Activated CD8-positive, alpha-beta memory T cell treated with anti-CD3 and anti-CD28 coated beads, Interleukin-2, amount 10 ng/mL, durations not matched to agents 7 days and 5 days (primary cell): ENCODE measurements around the gene SUPT5H. TPM values are rescaled to one million over a fixed set of nuclear protein-coding genes. Genes with fewer than 3 reads are reported as not detected.

Source experiments
- ATAC-seq: fragments of 150-1000 bp; cut with Tn5 transposase; one replicate; pipeline ENCODE4 v1.10.0; 2021; ENCODE audit warnings: moderate library complexity
- CTCF ChIA-PET: fragments of 350-600 bp; sonication (Branson Sonifier 250); formaldehyde crosslinking; loops from one replicate; lab custom pipeline; 2021; ENCODE audit warnings: antibody characterized with exemption; lab: Charles Lee
- DNase-seq: peaks from one replicate; pipeline ENCODE4 v3.0.0-alpha.2; 2020
- H3K27ac Mint-ChIP-seq: one replicate; pipeline ENCODE4 v1.8.0; 2021; ENCODE audit warnings: mild to moderate bottlenecking, mixed read lengths
- H3K27me3 Mint-ChIP-seq: one replicate; pipeline ENCODE4 v1.8.0; 2021; ENCODE audit warnings: mixed read lengths
- H3K36me3 Mint-ChIP-seq: one replicate; pipeline ENCODE4 v1.8.0; 2021; ENCODE audit warnings: mild to moderate bottlenecking, mixed read lengths
- H3K4me1 Mint-ChIP-seq: one replicate; pipeline ENCODE4 v1.8.0; 2021; ENCODE audit warnings: mixed read lengths
- H3K4me3 Mint-ChIP-seq: one replicate; pipeline ENCODE4 v1.8.0; 2021; ENCODE audit warnings: mild to moderate bottlenecking, moderate library complexity, mixed read lengths
- H3K9me3 Mint-ChIP-seq: one replicate; pipeline ENCODE4 v1.8.0; 2022; ENCODE audit warnings: low read depth, mixed read lengths
- microRNA-seq: library from miRNA; unstranded; fragments of <30 nt; microRNA quantifications from one replicate; pipeline ENCODE4 v1.2.0, GENCODE V29; 2022
- total RNA-seq, 2 experiments: library from RNA; stranded (reverse); gene quantifications; one replicate each; pipeline ENCODE4 v1.2.3, GENCODE V29; 2021

Gene SUPT5H
- total RNA-seq, 2 experiments from 2014 or later: 144 to 181 TPM

DNA sequence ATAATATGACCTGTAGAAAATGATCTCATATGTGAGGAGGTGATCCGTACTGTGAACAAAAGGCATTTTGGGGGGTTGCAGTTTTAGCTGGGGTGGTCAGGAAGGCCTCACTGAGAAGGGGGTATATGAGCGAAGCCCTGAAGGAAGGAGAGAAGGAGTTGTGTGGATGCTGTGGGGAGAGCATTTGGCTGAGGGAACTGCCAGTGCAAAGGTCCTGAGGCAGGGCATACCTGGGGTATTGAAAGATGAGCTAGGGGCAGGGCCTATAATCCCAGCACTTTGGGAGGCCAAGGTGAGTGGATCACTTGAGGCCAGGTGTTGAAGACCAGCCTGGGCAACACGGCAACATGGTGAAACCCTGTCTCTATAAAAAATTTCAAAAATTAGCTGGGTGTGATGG lies 72.0 kb downstream of the SUPT5H start:
- CTCF ChIA-PET: interaction anchor here (1.2 to 2.1 kb wide), 2 partner anchors 8 to 15 kb away, joined by 4 to 8 read pairs; partner anchors contain the start of gene EID2B
- no peak for ATAC-seq
- Mint-ChIP-seq H3K27me3 (peaks cover 51% of the 10 kb centered on the region), H3K4me3 (no peak overlapping the region), H3K4me1 (peaks cover 10% of the 10 kb centered on the region), H3K36me3 (no peaks in the 10 kb centered on the region), H3K9me3 (no peaks in the 10 kb centered on the region), H3K27ac (no peak overlapping the region)
- no peak for DNase-seq

DNA sequence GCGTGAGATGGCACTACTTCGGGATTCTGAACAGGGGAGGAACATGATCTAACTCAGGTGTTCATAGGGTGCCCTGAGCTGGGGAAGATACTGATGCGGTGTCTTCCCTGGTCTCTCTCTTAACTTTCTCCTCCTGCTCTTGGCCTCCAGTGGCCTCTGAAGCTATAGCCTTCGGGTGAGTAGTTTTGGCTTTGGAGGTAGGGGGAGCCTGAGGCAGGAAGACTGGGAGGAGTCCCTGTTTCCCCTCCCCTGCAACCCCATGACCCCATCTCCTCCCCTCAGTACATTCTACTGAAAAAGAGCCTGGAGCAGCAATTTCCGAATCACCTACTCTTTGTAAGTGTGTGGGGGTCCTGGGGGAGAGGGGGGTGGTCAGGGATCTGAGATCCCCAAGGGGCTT lies 73.1 kb downstream of the SUPT5H start:
- H3K27me3 Mint-ChIP-seq: peaks cover 45% of the 10 kb centered on the region
- DNase-seq: no peak

DNA sequence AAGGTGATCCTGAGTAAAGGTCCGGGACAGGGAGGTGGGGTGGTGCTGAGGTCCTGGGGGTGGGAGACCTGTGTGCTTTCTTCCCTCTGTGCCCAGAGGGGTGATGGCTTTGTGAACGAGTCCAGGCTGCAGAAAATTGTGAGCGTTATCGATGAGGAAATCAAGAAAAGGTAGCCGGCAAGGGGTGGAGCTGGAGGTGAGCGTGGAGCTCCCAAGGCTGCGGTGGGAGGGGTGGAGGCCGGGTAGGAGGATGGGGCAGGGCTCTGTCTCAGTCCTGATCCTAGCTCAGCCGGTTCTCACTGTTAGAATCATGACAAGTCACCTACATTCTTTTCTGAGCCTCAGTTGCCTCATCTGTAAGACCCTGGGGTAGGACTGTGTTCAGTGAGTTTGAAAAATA lies 73.6 kb downstream of the SUPT5H start:
- ATAC-seq (no peak), DNase-seq (no peak)
- no peak overlapping the region for H3K27ac Mint-ChIP-seq
- H3K9me3 Mint-ChIP-seq: no peaks in the 10 kb centered on the region
- peaks cover 39% of the 10 kb centered on the region for H3K27me3 Mint-ChIP-seq
- no peaks in the 10 kb centered on the region for H3K36me3 Mint-ChIP-seq
- H3K4me3 Mint-ChIP-seq: no peak overlapping the region
- CTCF ChIA-PET: interaction anchor here (2.1 to 2.3 kb wide), 2 partner anchors 14 to 16 kb away, joined by 8 read pairs; partner anchors contain the start of gene EID2B
- H3K4me1 Mint-ChIP-seq: peaks cover 10% of the 10 kb centered on the region

More for the DNA sequence above, 73.1 kb downstream of the SUPT5H start:
- H3K36me3 Mint-ChIP-seq: no peaks in the 10 kb centered on the region
- no peak overlapping the region for H3K4me3 Mint-ChIP-seq
- peaks cover 10% of the 10 kb centered on the region for H3K4me1 Mint-ChIP-seq
- no peak for ATAC-seq
- no peak overlapping the region for H3K27ac Mint-ChIP-seq
- CTCF ChIA-PET: interaction anchor here (1.2 to 2.3 kb wide), 3 partner anchors 9 to 15 kb away, joined by 4 to 8 read pairs (median 8); partner anchors contain the start of gene EID2B
- no peaks in the 10 kb centered on the region for H3K9me3 Mint-ChIP-seq

- Mint-ChIP-seq H3K27ac (no peak overlapping the region), H3K9me3 (no peaks in the 10 kb centered on the region), H3K36me3 (peaks cover 4% of the 10 kb centered on the region), H3K27me3 (peaks cover 21% of the 10 kb centered on the region), H3K4me1 (peaks cover 5% of the 10 kb centered on the region), H3K4me3 (no peak overlapping the region)
- ATAC-seq (no peak), DNase-seq (no peak)
- CTCF ChIA-PET: interaction anchor here (0.6 kb wide), 1 partner anchor 1387 kb away, joined by 4 read pairs; no protein-coding TSS in a partner anchor
Measured at GRCh38 chr19:39520541-39521484, 75.4 kb downstream of the SUPT5H start.

DNA sequence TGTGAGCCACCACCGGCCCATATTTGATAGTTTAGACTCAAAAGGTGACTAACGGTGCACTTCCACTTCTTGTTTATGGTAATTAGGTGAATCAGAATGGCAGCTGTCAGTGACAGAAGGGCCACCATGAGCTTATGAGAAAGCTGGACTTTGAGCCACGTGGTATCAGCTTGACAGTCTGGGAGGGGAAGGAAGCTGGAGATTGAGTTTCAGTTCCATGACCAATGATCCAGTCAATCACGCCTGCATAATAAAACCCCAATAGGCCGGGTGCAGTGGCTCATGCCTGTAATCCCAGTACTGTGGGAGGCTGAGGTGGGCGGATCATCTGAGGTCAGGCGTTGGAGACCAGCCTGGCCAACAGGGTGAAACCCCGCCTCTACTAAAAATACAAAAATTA lies 79.1 kb downstream of the SUPT5H start:
- H3K27ac Mint-ChIP-seq: no peak overlapping the region
- ATAC-seq (no peak), DNase-seq (no peak)
- no peaks in the 10 kb centered on the region for H3K9me3 Mint-ChIP-seq
- no peak overlapping the region for H3K4me3 Mint-ChIP-seq
- H3K4me1 Mint-ChIP-seq: no peaks in the 10 kb centered on the region
- H3K27me3 Mint-ChIP-seq: no peaks in the 10 kb centered on the region
- peaks cover 9% of the 10 kb centered on the region for H3K36me3 Mint-ChIP-seq
- CTCF ChIA-PET: interaction anchor here (1.4 kb wide), 1 partner anchor 9 kb away, joined by 4 read pairs; no protein-coding TSS in a partner anchor

- CTCF ChIA-PET: interaction anchor here (0.8 to 1.4 kb wide), 3 partner anchors 10 to 268 kb away, joined by 3 to 4 read pairs (median 3); no protein-coding TSS in a partner anchor
- H3K36me3 Mint-ChIP-seq: peaks cover 9% of the 10 kb centered on the region
- no peaks in the 10 kb centered on the region for H3K4me1 Mint-ChIP-seq
- H3K27ac Mint-ChIP-seq: no peak overlapping the region
- ATAC-seq: no peak
- no peaks in the 10 kb centered on the region for H3K9me3 Mint-ChIP-seq
- DNase-seq: no peak
- H3K4me3 Mint-ChIP-seq: no peak overlapping the region
- H3K27me3 Mint-ChIP-seq: no peaks in the 10 kb centered on the region
Measured at GRCh38 chr19:39525205-39525604, 79.8 kb downstream of the SUPT5H start.

Small RNAs within 50 kb of the gene (microRNA-seq; reads per million reads assigned to microRNA genes)
- gene MIR4530: not detected

Other genes with a start within 250 kb of the SUPT5H start
- not detected for gene NCCRP1, start 248.6 kb upstream of the SUPT5H start, total RNA-seq
- not detected for gene SYCN, start 241.3 kb upstream of the SUPT5H start, total RNA-seq
- under 1 TPM in 1 of 2 experiments, not detected in 1; 0.42 TPM for gene IFNL3, start 200.6 kb upstream of the SUPT5H start, total RNA-seq
- not detected for gene IFNL4, start 196.7 kb upstream of the SUPT5H start, total RNA-seq
- not detected for gene IFNL2, start 177.2 kb upstream of the SUPT5H start, total RNA-seq
- under 1 TPM; 0.26 to 0.70 TPM for gene IFNL1, start 149.2 kb upstream of the SUPT5H start, total RNA-seq
- gene LRFN1, start 124.7 kb upstream of the SUPT5H start, total RNA-seq: 1 to 10 TPM; 4.5 to 8.4 TPM
- gene GMFG, start 109.5 kb upstream of the SUPT5H start, total RNA-seq: 100 to 1,000 TPM; 472 to 473 TPM
- 10 to 100 TPM; 45.7 to 58.5 TPM for gene SAMD4B, start 103.2 kb upstream of the SUPT5H start, total RNA-seq
- 10 to 100 TPM; 48.9 to 53.8 TPM for gene PAF1, start 54.5 kb upstream of the SUPT5H start, total RNA-seq
- 10 to 100 TPM; 31.0 to 31.2 TPM for gene MED29, start 54.2 kb upstream of the SUPT5H start, total RNA-seq
- gene ZFP36, start 38.7 kb upstream of the SUPT5H start, total RNA-seq: 100 to 1,000 TPM in 1 of 2 experiments, 10 to 100 TPM in 1; 45.1 to 107 TPM
- 10 to 100 TPM; 57.9 to 73.9 TPM for gene PLEKHG2, start 32.9 kb upstream of the SUPT5H start, total RNA-seq
- gene RPS16, start 9.6 kb upstream of the SUPT5H start, total RNA-seq: 1,000 to 10,000 TPM; 1,815 to 2,117 TPM
- 10 to 100 TPM; 59.6 to 83.9 TPM for gene TIMM50, start 35.3 kb downstream of the SUPT5H start, total RNA-seq
- gene DLL3, start 53.4 kb downstream of the SUPT5H start, total RNA-seq: under 1 TPM; 0.26 to 0.98 TPM
- gene SELENOV, start 69.6 kb downstream of the SUPT5H start, total RNA-seq: not detected
- gene EID2B, start 87.3 kb downstream of the SUPT5H start, total RNA-seq: 1 to 10 TPM; 4.7 to 7.4 TPM
- gene EID2, start 94.6 kb downstream of the SUPT5H start, total RNA-seq: 10 to 100 TPM; 15.1 to 16.3 TPM
- gene LGALS13, start 156.9 kb downstream of the SUPT5H start, total RNA-seq: not detected
- gene LGALS16, start 210.3 kb downstream of the SUPT5H start, total RNA-seq: not detected